Mucosa of rectum (tissue), 2 donors: ENCODE results near the gene SPOP.

Source experiments
- H3K27ac ChIP-seq, 2 donors: one replicate each; pipeline ENCODE4 v1.7.0; 2013; ENCODE audit warnings: inconsistent platforms in 2 of 2, low read depth in 2 of 2, low read length in 2 of 2
- H3K27me3 ChIP-seq, 2 donors: one replicate each; pipeline ENCODE4 v1.7.0; 2013; ENCODE audit warnings: low read length in 2 of 2; ENCODE audit not compliant: control insufficient read depth in 2 of 2, insufficient read depth in 2 of 2
- H3K36me3 ChIP-seq, 2 donors: one replicate each; pipeline ENCODE4 v1.7.0; 2013; ENCODE audit warnings: low read length in 2 of 2; ENCODE audit not compliant: control insufficient read depth in 2 of 2, insufficient read depth in 2 of 2
- H3K4me1 ChIP-seq, 2 donors: one replicate each; pipeline ENCODE4 v1.7.0; 2013; ENCODE audit warnings: low read length in 2 of 2, mild to moderate bottlenecking in 1 of 2; ENCODE audit not compliant: control insufficient read depth in 2 of 2, insufficient read depth in 2 of 2
- H3K4me3 ChIP-seq, 2 donors: one replicate each; pipeline ENCODE4 v1.7.0; 2013; ENCODE audit warnings: low read length in 2 of 2
- H3K9ac ChIP-seq, 2 donors: one replicate each; pipeline ENCODE4 v1.7.0; 2013; ENCODE audit warnings: low read length in 2 of 2, low read depth in 1 of 2, mild to moderate bottlenecking in 1 of 2
- H3K9me3 ChIP-seq, 2 donors: one replicate each; pipeline ENCODE4 v1.7.0; 2013; ENCODE audit warnings: low read length in 2 of 2; ENCODE audit not compliant: control insufficient read depth in 2 of 2
- donor health status: healthy.
- donor health status: Normal muscosa, but diverticular disease.

The SPOP gene

GRCh38 chr17:49592263-49592662 is 85.6 kb downstream of the SPOP start:
- no peak overlapping the region for H3K27ac ChIP-seq
- no peak overlapping the region for H3K4me3 ChIP-seq
- no peaks in the 10 kb centered on the region for H3K9me3 ChIP-seq
- no peak overlapping the region for H3K9ac ChIP-seq
- no peaks in the 10 kb centered on the region for H3K4me1 ChIP-seq
- H3K27me3 ChIP-seq = no peaks in the 10 kb centered on the region
- H3K36me3 ChIP-seq = peaks cover 9 to 14% of the 10 kb centered on the region in 2 donors

- Histone ChIP-seq H3K9ac (no peak overlapping the region), H3K4me1 (no peaks in the 10 kb centered on the region), H3K9me3 (no peaks in the 10 kb centered on the region), H3K36me3 (peaks cover under 1 to 4% of the 10 kb centered on the region in 2 donors), H3K27me3 (no peaks in the 10 kb centered on the region), H3K4me3 (no peak overlapping the region), H3K27ac (no peak overlapping the region)
Observed at GRCh38 chr17:49590874-49591273, 87.0 kb downstream of the SPOP start.

- H3K4me1 ChIP-seq = no peaks in the 10 kb centered on the region
- H3K27me3 ChIP-seq = no peaks in the 10 kb centered on the region
- H3K4me3 ChIP-seq = no peak overlapping the region
- no peak overlapping the region for H3K9ac ChIP-seq
- H3K27ac ChIP-seq = no peak overlapping the region
- H3K9me3 ChIP-seq = no peaks in the 10 kb centered on the region
- H3K36me3 ChIP-seq = no peaks in the 10 kb centered on the region
Observed at GRCh38 chr17:49589577-49589927, 88.3 kb downstream of the SPOP start.

- Histone ChIP-seq H3K4me3 (no peak overlapping the region), H3K36me3 (no peaks in the 10 kb centered on the region), H3K9me3 (no peaks in the 10 kb centered on the region), H3K27me3 (no peaks in the 10 kb centered on the region), H3K4me1 (no peaks in the 10 kb centered on the region), H3K9ac (no peak overlapping the region), H3K27ac (no peak overlapping the region)
Observed at GRCh38 chr17:49588726-49589576, 88.9 kb downstream of the SPOP start.

GRCh38 chr17:49588312-49588711 is 89.6 kb downstream of the SPOP start:
- Histone ChIP-seq H3K27ac (no peak overlapping the region), H3K9ac (no peak overlapping the region), H3K27me3 (no peaks in the 10 kb centered on the region), H3K4me1 (no peaks in the 10 kb centered on the region), H3K4me3 (no peak overlapping the region), H3K9me3 (no peaks in the 10 kb centered on the region), H3K36me3 (no peaks in the 10 kb centered on the region)

- Histone ChIP-seq H3K27ac (no peak overlapping the region), H3K4me1 (no peaks in the 10 kb centered on the region), H3K9me3 (no peaks in the 10 kb centered on the region)
Observed at GRCh38 chr17:49587366-49588073, 90.4 kb downstream of the SPOP start.

GRCh38 chr17:49585422-49586027 is 92.4 kb downstream of the SPOP start:
- no peak overlapping the region for H3K4me3 ChIP-seq
- H3K4me1 ChIP-seq = no peaks in the 10 kb centered on the region
- H3K27me3 ChIP-seq = no peaks in the 10 kb centered on the region
- H3K9ac ChIP-seq = no peak overlapping the region
- no peaks in the 10 kb centered on the region for H3K9me3 ChIP-seq
- no peaks in the 10 kb centered on the region for H3K36me3 ChIP-seq
- H3K27ac ChIP-seq = no peak overlapping the region

More at GRCh38 chr17:49587366-49588073, 90.4 kb downstream of the SPOP start:
- Histone ChIP-seq H3K4me3 (no peak overlapping the region), H3K36me3 (no peaks in the 10 kb centered on the region), H3K9ac (no peak overlapping the region), H3K27me3 (no peaks in the 10 kb centered on the region)

GRCh38 chr17:49583889-49584288 is 94.0 kb downstream of the SPOP start:
- Histone ChIP-seq H3K27me3 (peaks cover 0 to 2% of the 10 kb centered on the region in 2 donors), H3K4me3 (no peak overlapping the region), H3K9me3 (no peaks in the 10 kb centered on the region), H3K36me3 (no peaks in the 10 kb centered on the region), H3K27ac (no peak overlapping the region), H3K4me1 (no peaks in the 10 kb centered on the region), H3K9ac (no peak overlapping the region)

- no peaks in the 10 kb centered on the region for H3K4me1 ChIP-seq
- H3K9me3 ChIP-seq = no peaks in the 10 kb centered on the region
- peaks cover 1 to 4% of the 10 kb centered on the region in 2 donors for H3K27me3 ChIP-seq
- H3K9ac ChIP-seq = no peak overlapping the region
- H3K27ac ChIP-seq = no peak overlapping the region
- no peaks in the 10 kb centered on the region for H3K36me3 ChIP-seq
- H3K4me3 ChIP-seq = no peak overlapping the region
Observed at GRCh38 chr17:49583226-49583625, 94.7 kb downstream of the SPOP start.

GRCh38 chr17:49582789-49583188 is 95.1 kb downstream of the SPOP start:
- H3K27me3 ChIP-seq = peaks cover 6 to 7% of the 10 kb centered on the region in 2 donors
- H3K27ac ChIP-seq = no peak overlapping the region
- no peaks in the 10 kb centered on the region for H3K4me1 ChIP-seq
- H3K9me3 ChIP-seq = no peaks in the 10 kb centered on the region
- H3K36me3 ChIP-seq = no peaks in the 10 kb centered on the region
- no peak overlapping the region for H3K4me3 ChIP-seq
- H3K9ac ChIP-seq = no peak overlapping the region
